GM23338 (cell line): ENCODE measurements around the gene ZNF48. TPM values are rescaled to one million over a fixed set of nuclear protein-coding genes. Genes with fewer than 3 reads are reported as not detected.
A peak's percentile ranks its signal among the peaks of the same experiment; 100 is the strongest.

Experiments used
- ATAC-seq: fragments of 200-7000 bp; cut with Tn5 transposase; 3 replicates; pipeline ENCODE4 v1.9.1; 2020
- DNase-seq: peaks from one replicate; pipeline ENCODE4 v3.0.0-alpha.2; 2015; ENCODE audit warnings: low spot score
- H2AFZ ChIP-seq: fragments of 200-600 bp; sonication (generic); 2 replicates; pipeline ENCODE4 v1.8.0; 2016; ENCODE audit warnings: antibody characterized with exemption, mild to moderate bottlenecking, moderate library complexity
- H3F3A ChIP-seq: fragments of 200-600 bp; sonication (generic); replicated peaks from 2 replicates; pipeline ENCODE4 v1.8.0; 2017; ENCODE audit warnings: antibody characterized with exemption, mixed run types, low read depth
- H3K27ac ChIP-seq: fragments of 200-600 bp; sonication (generic); 2 replicates; pipeline ENCODE4 v1.6.1; 2016; ENCODE audit warnings: low read depth
- H3K27me3 ChIP-seq: fragments of 200-600 bp; sonication (generic); 2 replicates; pipeline ENCODE4 v1.8.0; 2016; ENCODE audit warnings: mild to moderate bottlenecking, mixed run types, moderate library complexity; ENCODE audit not compliant: insufficient read depth
- H3K36me3 ChIP-seq: fragments of 200-600 bp; sonication (generic); 2 replicates; pipeline ENCODE4 v1.8.0; 2016; ENCODE audit warnings: mild to moderate bottlenecking; ENCODE audit not compliant: insufficient read depth
- H3K4me1 ChIP-seq: fragments of 200-600 bp; sonication (generic); 2 replicates; pipeline ENCODE4 v1.8.0; 2016; ENCODE audit warnings: mild to moderate bottlenecking, moderate library complexity; ENCODE audit not compliant: insufficient read depth
- H3K4me2 ChIP-seq: fragments of 200-600 bp; sonication (generic); 2 replicates; pipeline ENCODE4 v1.7.1; 2017; ENCODE audit warnings: mixed run types
- H3K4me3 ChIP-seq: fragments of 200-600 bp; sonication (generic); 2 replicates; pipeline ENCODE4 v1.6.1; 2016; ENCODE audit warnings: mixed run types
- H3K79me2 ChIP-seq: fragments of 200-600 bp; sonication (generic); replicated peaks from 2 replicates; pipeline ENCODE4 v1.8.0; 2017; ENCODE audit warnings: mild to moderate bottlenecking; ENCODE audit not compliant: insufficient read depth
- H3K9me2 ChIP-seq: fragments of 200-600 bp; sonication (generic); 2 replicates; pipeline ENCODE4 v1.8.0; 2017; ENCODE audit not compliant: insufficient read depth
- H4K20me1 ChIP-seq: fragments of 200-600 bp; sonication (generic); replicated peaks from 2 replicates; pipeline ENCODE4 v1.8.0; 2017; ENCODE audit warnings: mild to moderate bottlenecking; ENCODE audit not compliant: insufficient read depth
- H3K27ac Mint-ChIP-seq: 2 replicates; pipeline ENCODE4 v1.8.0; 2020; ENCODE audit warnings: inconsistent platforms, mild to moderate bottlenecking, moderate library complexity, mixed read lengths
- H3K27me3 Mint-ChIP-seq: 3 replicates; pipeline ENCODE4 v1.8.0; 2022; ENCODE audit warnings: low read depth, mild to moderate bottlenecking, moderate library complexity, mixed read lengths, inconsistent platforms; ENCODE audit not compliant: insufficient read depth, poor library complexity
- H3K36me3 Mint-ChIP-seq: 3 replicates; pipeline ENCODE4 v1.8.0; 2021; ENCODE audit warnings: low read depth, mild to moderate bottlenecking, inconsistent platforms, moderate library complexity, mixed read lengths
- H3K4me1 Mint-ChIP-seq: 3 replicates; pipeline ENCODE4 v1.8.0; 2020; ENCODE audit warnings: mild to moderate bottlenecking, inconsistent platforms, mixed read lengths
- H3K4me3 Mint-ChIP-seq: 3 replicates; pipeline ENCODE4 v1.8.0; 2021; ENCODE audit warnings: moderate library complexity, mild to moderate bottlenecking, inconsistent platforms, mixed read lengths
- H3K9me3 Mint-ChIP-seq: 3 replicates; pipeline ENCODE4 v1.8.0; 2020; ENCODE audit warnings: moderate library complexity, mild to moderate bottlenecking, inconsistent platforms, mixed read lengths
- CREB1 ChIP-seq: fragments of 250-450 bp; sonication (Bioruptor Pico); IDR thresholded peaks from 2 replicates; pipeline ENCODE4 v1.5.0; 2020; ENCODE audit warnings: low read depth, mild to moderate bottlenecking, moderate library complexity
- EZH2phosphoT487 ChIP-seq: fragments of 200-600 bp; sonication (generic); IDR thresholded peaks from one replicate; pipeline ENCODE4 v1.8.1; 2018; ENCODE audit warnings: antibody characterized with exemption; ENCODE audit not compliant: unreplicated experiment
- STAT1 ChIP-seq: IDR thresholded peaks from one replicate; pipeline ENCODE4 v1.6.1; 2016; ENCODE audit warnings: antibody characterized with exemption; ENCODE audit not compliant: unreplicated experiment
- ZNF114 ChIP-seq: fragments of 250-450 bp; sonication (Bioruptor Pico); IDR thresholded peaks from 2 replicates; pipeline ENCODE4 v1.5.0; 2020; ENCODE audit warnings: mild to moderate bottlenecking, moderate library complexity
- polyA plus RNA-seq: library from polyadenylated mRNA; unstranded; fragments of >200 nt; fragmentation: Nextera tagmentation; extraction: Ambion mirVana; gene quantifications from 2 replicates; pipeline ENCODE4 v1.2.1, GENCODE V29; 2016
- total RNA-seq: library from RNA; depleted of rRNA; stranded (reverse); fragments of >200 nt; shearing (Covaris generic); gene quantifications from 2 replicates; pipeline ENCODE4 v1.2.3, GENCODE V29; 2014
- TF ChIP-seq, protein P1 (sequence below): IDR thresholded peaks from one replicate; pipeline ENCODE4 v1.6.1; 2018; ENCODE audit warnings: antibody characterized with exemption; ENCODE audit not compliant: unreplicated experiment
- TF ChIP-seq, protein P2 (sequence below): fragments of 250-450 bp; sonication (Bioruptor Pico); IDR thresholded peaks from 2 replicates; pipeline ENCODE4 v1.5.0; 2020; ENCODE audit warnings: mild to moderate bottlenecking, moderate library complexity
- TF ChIP-seq, protein P3 (sequence below), 2 experiments: fragments of 200-600 bp in 1 of 2; sonication (generic) in 1 of 2; conservative IDR thresholded peaks; 2 replicates each; pipeline versions ENCODE4 v1.5.1 to v1.6.1; 2016 to 2017; ENCODE audit warnings: antibody characterized with exemption in 2 of 2, low read depth in 2 of 2, mild to moderate bottlenecking in 2 of 2, moderate library complexity in 1 of 2
- TF ChIP-seq, protein P4 (sequence below): IDR thresholded peaks from 2 replicates; pipeline ENCODE4 v1.6.1; 2016; ENCODE audit warnings: antibody characterized with exemption

ZNF48 gene
- total and polyA plus RNA-seq, 2 experiments from 2014 or later: 4.8 to 44.3 TPM

DNA sequence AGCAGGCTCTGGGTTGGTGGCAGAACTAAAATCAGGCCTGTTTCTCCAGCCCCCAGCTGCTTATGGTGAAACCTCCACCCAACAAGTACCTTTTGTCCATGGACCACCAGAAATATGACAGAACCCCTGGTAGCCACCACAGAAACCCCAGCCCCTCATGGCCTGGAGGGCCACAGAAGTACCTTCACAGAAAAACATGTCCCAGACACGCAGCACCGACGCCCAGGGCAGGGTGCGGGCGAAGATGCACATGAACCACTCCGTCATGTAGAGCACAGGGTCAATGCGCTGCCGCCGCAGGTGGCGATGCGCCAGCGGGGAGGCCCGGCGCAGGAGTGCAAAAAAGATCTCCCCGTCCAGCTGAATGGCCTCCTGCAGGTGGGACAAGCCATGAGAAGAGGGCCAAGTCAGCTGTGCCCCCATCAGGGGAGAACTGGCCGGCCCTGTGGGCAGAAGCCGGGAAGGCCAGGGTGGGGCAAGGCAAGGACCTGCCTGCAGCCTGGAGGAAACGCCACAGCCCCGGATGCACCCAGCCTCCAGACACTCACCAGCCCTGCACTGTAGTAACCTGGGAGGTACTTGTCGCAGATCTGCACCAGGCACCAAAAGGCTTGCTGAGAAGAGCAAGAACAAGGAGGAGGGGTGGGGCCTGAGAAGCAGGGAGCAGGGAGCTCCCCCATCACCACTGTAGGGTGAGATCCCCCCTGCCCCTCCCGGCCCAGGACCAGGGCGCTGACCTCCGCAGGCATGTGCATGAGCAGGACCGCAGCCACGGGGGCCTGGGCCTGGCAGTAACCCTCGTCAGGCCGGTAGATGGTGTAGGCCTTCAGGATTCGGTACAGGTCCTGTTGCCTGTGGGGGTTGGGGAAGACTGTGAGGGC, 36.0 kb upstream of the ZNF48 start:
- no peaks in the 10 kb centered on the region for H3K9me2 ChIP-seq
- H3K4me2 ChIP-seq: no peak overlapping the region
- no peaks in the 10 kb centered on the region for H3K27me3 ChIP-seq
- Mint-ChIP-seq H3K9me3 (peaks cover 4% of the 10 kb centered on the region; the same call in 2 of the 3 replicates), H3K36me3 (peaks cover 34% of the 10 kb centered on the region), H3K27me3 (peaks cover 23% of the 10 kb centered on the region), H3K4me3 (no peak overlapping the region), H3K27ac (no peak overlapping the region), H3K4me1 (peaks cover 29% of the 10 kb centered on the region)
- peaks cover 4% of the 10 kb centered on the region; the same call in 1 of the 2 replicates for H4K20me1 ChIP-seq
- H3K27ac ChIP-seq: no peak overlapping the region
- no peaks in the 10 kb centered on the region for H3K36me3 ChIP-seq
- TF ChIP-seq EZH2phosphoT487 (no peak), STAT1 (no peak), ZNF114 (CRISPR knock-in tag) (no peak), CREB1 (CRISPR knock-in tag) (no peak)
- TF ChIP-seq, protein P1, sequence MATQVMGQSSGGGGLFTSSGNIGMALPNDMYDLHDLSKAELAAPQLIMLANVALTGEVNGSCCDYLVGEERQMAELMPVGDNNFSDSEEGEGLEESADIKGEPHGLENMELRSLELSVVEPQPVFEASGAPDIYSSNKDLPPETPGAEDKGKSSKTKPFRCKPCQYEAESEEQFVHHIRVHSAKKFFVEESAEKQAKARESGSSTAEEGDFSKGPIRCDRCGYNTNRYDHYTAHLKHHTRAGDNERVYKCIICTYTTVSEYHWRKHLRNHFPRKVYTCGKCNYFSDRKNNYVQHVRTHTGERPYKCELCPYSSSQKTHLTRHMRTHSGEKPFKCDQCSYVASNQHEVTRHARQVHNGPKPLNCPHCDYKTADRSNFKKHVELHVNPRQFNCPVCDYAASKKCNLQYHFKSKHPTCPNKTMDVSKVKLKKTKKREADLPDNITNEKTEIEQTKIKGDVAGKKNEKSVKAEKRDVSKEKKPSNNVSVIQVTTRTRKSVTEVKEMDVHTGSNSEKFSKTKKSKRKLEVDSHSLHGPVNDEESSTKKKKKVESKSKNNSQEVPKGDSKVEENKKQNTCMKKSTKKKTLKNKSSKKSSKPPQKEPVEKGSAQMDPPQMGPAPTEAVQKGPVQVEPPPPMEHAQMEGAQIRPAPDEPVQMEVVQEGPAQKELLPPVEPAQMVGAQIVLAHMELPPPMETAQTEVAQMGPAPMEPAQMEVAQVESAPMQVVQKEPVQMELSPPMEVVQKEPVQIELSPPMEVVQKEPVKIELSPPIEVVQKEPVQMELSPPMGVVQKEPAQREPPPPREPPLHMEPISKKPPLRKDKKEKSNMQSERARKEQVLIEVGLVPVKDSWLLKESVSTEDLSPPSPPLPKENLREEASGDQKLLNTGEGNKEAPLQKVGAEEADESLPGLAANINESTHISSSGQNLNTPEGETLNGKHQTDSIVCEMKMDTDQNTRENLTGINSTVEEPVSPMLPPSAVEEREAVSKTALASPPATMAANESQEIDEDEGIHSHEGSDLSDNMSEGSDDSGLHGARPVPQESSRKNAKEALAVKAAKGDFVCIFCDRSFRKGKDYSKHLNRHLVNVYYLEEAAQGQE: no peak
- TF ChIP-seq, protein P2, sequence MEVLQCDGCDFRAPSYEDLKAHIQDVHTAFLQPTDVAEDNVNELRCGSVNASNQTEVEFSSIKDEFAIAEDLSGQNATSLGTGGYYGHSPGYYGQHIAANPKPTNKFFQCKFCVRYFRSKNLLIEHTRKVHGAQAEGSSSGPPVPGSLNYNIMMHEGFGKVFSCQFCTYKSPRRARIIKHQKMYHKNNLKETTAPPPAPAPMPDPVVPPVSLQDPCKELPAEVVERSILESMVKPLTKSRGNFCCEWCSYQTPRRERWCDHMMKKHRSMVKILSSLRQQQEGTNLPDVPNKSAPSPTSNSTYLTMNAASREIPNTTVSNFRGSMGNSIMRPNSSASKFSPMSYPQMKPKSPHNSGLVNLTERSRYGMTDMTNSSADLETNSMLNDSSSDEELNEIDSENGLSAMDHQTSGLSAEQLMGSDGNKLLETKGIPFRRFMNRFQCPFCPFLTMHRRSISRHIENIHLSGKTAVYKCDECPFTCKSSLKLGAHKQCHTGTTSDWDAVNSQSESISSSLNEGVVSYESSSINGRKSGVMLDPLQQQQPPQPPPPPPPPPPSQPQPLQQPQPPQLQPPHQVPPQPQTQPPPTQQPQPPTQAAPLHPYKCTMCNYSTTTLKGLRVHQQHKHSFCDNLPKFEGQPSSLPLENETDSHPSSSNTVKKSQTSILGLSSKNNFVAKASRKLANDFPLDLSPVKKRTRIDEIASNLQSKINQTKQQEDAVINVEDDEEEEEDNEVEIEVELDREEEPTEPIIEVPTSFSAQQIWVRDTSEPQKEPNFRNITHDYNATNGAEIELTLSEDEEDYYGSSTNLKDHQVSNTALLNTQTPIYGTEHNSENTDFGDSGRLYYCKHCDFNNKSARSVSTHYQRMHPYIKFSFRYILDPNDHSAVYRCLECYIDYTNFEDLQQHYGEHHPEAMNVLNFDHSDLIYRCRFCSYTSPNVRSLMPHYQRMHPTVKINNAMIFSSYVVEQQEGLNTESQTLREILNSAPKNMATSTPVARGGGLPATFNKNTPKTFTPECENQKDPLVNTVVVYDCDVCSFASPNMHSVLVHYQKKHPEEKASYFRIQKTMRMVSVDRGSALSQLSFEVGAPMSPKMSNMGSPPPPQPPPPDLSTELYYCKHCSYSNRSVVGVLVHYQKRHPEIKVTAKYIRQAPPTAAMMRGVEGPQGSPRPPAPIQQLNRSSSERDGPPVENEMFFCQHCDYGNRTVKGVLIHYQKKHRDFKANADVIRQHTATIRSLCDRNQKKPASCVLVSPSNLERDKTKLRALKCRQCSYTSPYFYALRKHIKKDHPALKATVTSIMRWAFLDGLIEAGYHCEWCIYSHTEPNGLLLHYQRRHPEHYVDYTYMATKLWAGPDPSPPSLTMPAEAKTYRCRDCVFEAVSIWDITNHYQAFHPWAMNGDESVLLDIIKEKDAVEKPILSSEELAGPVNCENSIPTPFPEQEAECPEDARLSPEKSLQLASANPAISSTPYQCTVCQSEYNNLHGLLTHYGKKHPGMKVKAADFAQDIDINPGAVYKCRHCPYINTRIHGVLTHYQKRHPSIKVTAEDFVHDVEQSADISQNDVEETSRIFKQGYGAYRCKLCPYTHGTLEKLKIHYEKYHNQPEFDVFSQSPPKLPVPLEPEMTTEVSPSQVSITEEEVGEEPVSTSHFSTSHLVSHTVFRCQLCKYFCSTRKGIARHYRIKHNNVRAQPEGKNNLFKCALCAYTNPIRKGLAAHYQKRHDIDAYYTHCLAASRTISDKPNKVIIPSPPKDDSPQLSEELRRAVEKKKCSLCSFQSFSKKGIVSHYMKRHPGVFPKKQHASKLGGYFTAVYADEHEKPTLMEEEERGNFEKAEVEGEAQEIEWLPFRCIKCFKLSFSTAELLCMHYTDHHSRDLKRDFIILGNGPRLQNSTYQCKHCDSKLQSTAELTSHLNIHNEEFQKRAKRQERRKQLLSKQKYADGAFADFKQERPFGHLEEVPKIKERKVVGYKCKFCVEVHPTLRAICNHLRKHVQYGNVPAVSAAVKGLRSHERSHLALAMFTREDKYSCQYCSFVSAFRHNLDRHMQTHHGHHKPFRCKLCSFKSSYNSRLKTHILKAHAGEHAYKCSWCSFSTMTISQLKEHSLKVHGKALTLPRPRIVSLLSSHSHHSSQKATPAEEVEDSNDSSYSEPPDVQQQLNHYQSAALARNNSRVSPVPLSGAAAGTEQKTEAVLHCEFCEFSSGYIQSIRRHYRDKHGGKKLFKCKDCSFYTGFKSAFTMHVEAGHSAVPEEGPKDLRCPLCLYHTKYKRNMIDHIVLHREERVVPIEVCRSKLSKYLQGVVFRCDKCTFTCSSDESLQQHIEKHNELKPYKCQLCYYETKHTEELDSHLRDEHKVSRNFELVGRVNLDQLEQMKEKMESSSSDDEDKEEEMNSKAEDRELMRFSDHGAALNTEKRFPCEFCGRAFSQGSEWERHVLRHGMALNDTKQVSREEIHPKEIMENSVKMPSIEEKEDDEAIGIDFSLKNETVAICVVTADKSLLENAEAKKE: no peak
- TF ChIP-seq, protein P3, sequence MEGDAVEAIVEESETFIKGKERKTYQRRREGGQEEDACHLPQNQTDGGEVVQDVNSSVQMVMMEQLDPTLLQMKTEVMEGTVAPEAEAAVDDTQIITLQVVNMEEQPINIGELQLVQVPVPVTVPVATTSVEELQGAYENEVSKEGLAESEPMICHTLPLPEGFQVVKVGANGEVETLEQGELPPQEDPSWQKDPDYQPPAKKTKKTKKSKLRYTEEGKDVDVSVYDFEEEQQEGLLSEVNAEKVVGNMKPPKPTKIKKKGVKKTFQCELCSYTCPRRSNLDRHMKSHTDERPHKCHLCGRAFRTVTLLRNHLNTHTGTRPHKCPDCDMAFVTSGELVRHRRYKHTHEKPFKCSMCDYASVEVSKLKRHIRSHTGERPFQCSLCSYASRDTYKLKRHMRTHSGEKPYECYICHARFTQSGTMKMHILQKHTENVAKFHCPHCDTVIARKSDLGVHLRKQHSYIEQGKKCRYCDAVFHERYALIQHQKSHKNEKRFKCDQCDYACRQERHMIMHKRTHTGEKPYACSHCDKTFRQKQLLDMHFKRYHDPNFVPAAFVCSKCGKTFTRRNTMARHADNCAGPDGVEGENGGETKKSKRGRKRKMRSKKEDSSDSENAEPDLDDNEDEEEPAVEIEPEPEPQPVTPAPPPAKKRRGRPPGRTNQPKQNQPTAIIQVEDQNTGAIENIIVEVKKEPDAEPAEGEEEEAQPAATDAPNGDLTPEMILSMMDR (conservative IDR thresholded peaks at IDR 0.05; ENCODE audit: low read depth in 2 of 2): peak in 1 of 2 experiments; percentile 51; a peak in 2 of 4 replicates
- TF ChIP-seq, protein P4, sequence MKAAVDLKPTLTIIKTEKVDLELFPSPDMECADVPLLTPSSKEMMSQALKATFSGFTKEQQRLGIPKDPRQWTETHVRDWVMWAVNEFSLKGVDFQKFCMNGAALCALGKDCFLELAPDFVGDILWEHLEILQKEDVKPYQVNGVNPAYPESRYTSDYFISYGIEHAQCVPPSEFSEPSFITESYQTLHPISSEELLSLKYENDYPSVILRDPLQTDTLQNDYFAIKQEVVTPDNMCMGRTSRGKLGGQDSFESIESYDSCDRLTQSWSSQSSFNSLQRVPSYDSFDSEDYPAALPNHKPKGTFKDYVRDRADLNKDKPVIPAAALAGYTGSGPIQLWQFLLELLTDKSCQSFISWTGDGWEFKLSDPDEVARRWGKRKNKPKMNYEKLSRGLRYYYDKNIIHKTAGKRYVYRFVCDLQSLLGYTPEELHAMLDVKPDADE: no peak
- no peak overlapping the region for H3K4me3 ChIP-seq
- ATAC-seq (no peak; the same call in 2 of the 3 replicates), DNase-seq (peak; percentile 57)
- peaks cover 3% of the 10 kb centered on the region; the same call in 1 of the 2 replicates for H3K4me1 ChIP-seq
- peaks cover 11% of the 10 kb centered on the region for H3K79me2 ChIP-seq
- H2AFZ ChIP-seq: no peak overlapping the region
- 0 out of 2 replicates have a peak, but pooled peaks cover 3% of the 10 kb centered on the region for H3F3A ChIP-seq
